GM12892 (cell line): ENCODE data around the gene AGO4.

Experiments used
- POLR2A ChIP-seq: IDR thresholded peaks from 2 replicates; pipeline ENCODE4 v1.6.1; 2011; ENCODE audit warnings: low read depth, low read length, control low read depth
- POLR2AphosphoS5 ChIP-seq: IDR thresholded peaks from 2 replicates; pipeline ENCODE4 v1.6.1; 2011; ENCODE audit warnings: low read depth, low read length, control low read depth

DNA sequence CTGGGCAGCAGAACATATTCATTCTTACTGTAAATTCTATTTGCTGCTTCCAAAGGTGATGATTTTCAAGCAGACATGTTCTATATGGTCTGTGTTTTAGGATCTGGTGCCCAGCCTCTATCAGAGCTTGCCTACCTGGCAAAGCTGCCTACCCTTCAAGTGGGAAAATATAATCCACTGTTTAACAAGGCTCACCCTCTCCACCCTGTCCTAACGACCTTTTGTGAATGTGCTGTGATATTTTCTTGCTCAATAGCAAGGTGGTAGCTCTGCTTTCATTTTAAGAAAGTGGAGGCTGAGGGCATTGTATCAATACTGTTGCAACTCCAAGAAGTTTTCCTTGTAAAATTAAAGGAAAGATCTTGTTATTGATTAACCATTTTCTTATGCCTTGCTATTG is 49.1 kb downstream of the AGO4 start:
- no peak for TF ChIP-seq POLR2A
- no peak for TF ChIP-seq POLR2AphosphoS5
